Lung (tissue), 12 donors: ENCODE data around the gene ZNF518A. TPM values are rescaled to one million over a fixed set of nuclear protein-coding genes. Genes with fewer than 3 reads are reported as not detected.

Source experiments
- ATAC-seq: fragments of 200-7000 bp; cut with Tn5 transposase; one replicate; pipeline ENCODE4 v1.9.1; 2020; ENCODE audit warnings: moderate number of reproducible peaks; ENCODE audit not compliant: insufficient read depth, low FRiP score
- DNase-seq, 3 donors: peaks; one replicate each; pipeline ENCODE4 v3.0.0-alpha.2; 2013 to 2017
- H3K27ac ChIP-seq, 2 donors: one replicate each; pipeline ENCODE4 v1.5.1; 2013; ENCODE audit warnings: mild to moderate bottlenecking in 2 of 2, moderate library complexity in 2 of 2, control low read depth in 1 of 2, inconsistent platforms in 1 of 2, low read depth in 1 of 2, low read length in 1 of 2
- H3K27me3 ChIP-seq, 3 donors: one replicate each; pipeline ENCODE4 v1.5.1; 2013; ENCODE audit warnings: low read length in 2 of 3; ENCODE audit not compliant: control insufficient read depth in 3 of 3, insufficient read depth in 3 of 3
- H3K36me3 ChIP-seq, 4 donors: one replicate each; pipeline ENCODE4 v1.5.1; 2013; ENCODE audit warnings: low read length in 4 of 4, mild to moderate bottlenecking in 1 of 4, moderate library complexity in 1 of 4; ENCODE audit not compliant: control insufficient read depth in 4 of 4, insufficient read depth in 4 of 4
- H3K4me1 ChIP-seq, 5 donors: one replicate each; pipeline ENCODE4 v1.5.1; 2013; ENCODE audit warnings: low read length in 5 of 5, mild to moderate bottlenecking in 2 of 5, moderate library complexity in 1 of 5; ENCODE audit not compliant: control insufficient read depth in 5 of 5, insufficient read depth in 5 of 5
- H3K4me3 ChIP-seq: one replicate; pipeline ENCODE4 v1.5.1; 2013; ENCODE audit warnings: mild to moderate bottlenecking, control low read depth, moderate library complexity
- H3K9ac ChIP-seq, 2 donors: one replicate each; pipeline ENCODE4 v1.5.1; 2013; ENCODE audit warnings: low read length in 2 of 2, control low read depth in 1 of 2; ENCODE audit not compliant: insufficient read depth in 1 of 2
- H3K9me3 ChIP-seq, 4 donors: one replicate each; pipeline ENCODE4 v1.5.1; 2013; ENCODE audit warnings: low read length in 3 of 4, mild to moderate bottlenecking in 1 of 4, moderate library complexity in 1 of 4; ENCODE audit not compliant: control insufficient read depth in 4 of 4, insufficient read depth in 3 of 4
- WGBS, 2 donors: extraction: QIAGEN DNeasy Blood & Tissue Kit; methylation state at CpG; one replicate each; pipeline ENCODE4 v1.1.7; 2013; 5-methylcytosine and 5-hydroxymethylcytosine counted together
- polyA plus RNA-seq, 2 donors: library from polyadenylated mRNA; stranded (reverse); fragments of 200-250 nt; gene quantifications; one replicate each; pipeline ENCODE4 v1.2.1, GENCODE V29; 2013
- total RNA-seq, 2 donors: library from RNA; depleted of rRNA in 1 of 2; stranded (reverse); fragments of >200 nt in 1 of 2; gene quantifications; one replicate each; pipeline ENCODE4 v1.2.1, GENCODE V29; 2014 to 2021
- TF ChIP-seq, protein P1 (sequence below): IDR thresholded peaks from 2 replicates; pipeline ENCODE4 v1.5.1; 2012; ENCODE audit warnings: mild to moderate bottlenecking; ENCODE audit errors: control extremely low read depth, extremely low read depth
- donor health status: control.
- donor health status: control.
- donor health status: Bipolar disorder and iron deficiency.
- donor health status: healthy.
- donor health status: DM: yes; HTN: yes; CAD: no.

The ZNF518A gene
- total and polyA plus RNA-seq, 4 donors = 4.4 to 68.2 (median 13.4) TPM

DNA sequence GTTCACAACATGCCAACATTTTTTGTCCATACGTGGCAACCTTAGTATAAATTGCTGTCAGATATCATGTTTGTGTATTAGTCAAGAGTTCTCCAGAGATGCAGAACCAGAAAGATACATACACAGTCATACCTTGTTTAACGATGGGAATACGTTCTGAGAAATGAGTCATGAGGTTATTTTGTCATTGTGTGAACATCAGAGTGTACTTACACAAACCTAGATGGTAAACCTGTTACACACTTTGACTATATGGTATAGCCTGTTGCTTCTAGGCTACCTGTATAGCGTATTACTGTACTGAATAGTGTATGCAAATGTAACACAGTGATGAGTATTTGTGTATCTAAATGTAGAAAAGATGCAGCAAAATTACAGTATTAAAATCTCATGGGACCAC lies 22.3 kb downstream of the ZNF518A start:
- ATAC-seq (no peak), DNase-seq (no peak)
- 89 to 96% methylated on average over 4 of the region's 4 CpGs for WGBS, 2 donors
- Histone ChIP-seq H3K36me3 (peaks cover 10 to 44% (median 30%) of the 10 kb centered on the region in 4 donors), H3K27me3 (no peaks in the 10 kb centered on the region), H3K9ac (no peak overlapping the region), H3K4me1 (no peaks in the 10 kb centered on the region), H3K9me3 (no peaks in the 10 kb centered on the region), H3K27ac (no peak overlapping the region), H3K4me3 (no peak overlapping the region)
- TF ChIP-seq, protein P1, sequence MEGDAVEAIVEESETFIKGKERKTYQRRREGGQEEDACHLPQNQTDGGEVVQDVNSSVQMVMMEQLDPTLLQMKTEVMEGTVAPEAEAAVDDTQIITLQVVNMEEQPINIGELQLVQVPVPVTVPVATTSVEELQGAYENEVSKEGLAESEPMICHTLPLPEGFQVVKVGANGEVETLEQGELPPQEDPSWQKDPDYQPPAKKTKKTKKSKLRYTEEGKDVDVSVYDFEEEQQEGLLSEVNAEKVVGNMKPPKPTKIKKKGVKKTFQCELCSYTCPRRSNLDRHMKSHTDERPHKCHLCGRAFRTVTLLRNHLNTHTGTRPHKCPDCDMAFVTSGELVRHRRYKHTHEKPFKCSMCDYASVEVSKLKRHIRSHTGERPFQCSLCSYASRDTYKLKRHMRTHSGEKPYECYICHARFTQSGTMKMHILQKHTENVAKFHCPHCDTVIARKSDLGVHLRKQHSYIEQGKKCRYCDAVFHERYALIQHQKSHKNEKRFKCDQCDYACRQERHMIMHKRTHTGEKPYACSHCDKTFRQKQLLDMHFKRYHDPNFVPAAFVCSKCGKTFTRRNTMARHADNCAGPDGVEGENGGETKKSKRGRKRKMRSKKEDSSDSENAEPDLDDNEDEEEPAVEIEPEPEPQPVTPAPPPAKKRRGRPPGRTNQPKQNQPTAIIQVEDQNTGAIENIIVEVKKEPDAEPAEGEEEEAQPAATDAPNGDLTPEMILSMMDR = no peak

GRCh38 chr10:96153070-96153469 lies 23.0 kb downstream of the ZNF518A start:
- H3K9ac ChIP-seq = no peak overlapping the region
- H3K4me3 ChIP-seq = no peak overlapping the region
- H3K36me3 ChIP-seq = peaks cover 11 to 50% (median 34%) of the 10 kb centered on the region in 4 donors
- H3K27me3 ChIP-seq = no peaks in the 10 kb centered on the region
- no peaks in the 10 kb centered on the region for H3K4me1 ChIP-seq
- WGBS, 2 donors = 84 to 100% methylated on average over 1 of the region's 1 CpG
- DNase-seq (no peak), ATAC-seq (no peak)
- H3K9me3 ChIP-seq = peaks cover 0 to 1% (median 0%) of the 10 kb centered on the region in 4 donors
- no peak overlapping the region for H3K27ac ChIP-seq
- TF ChIP-seq, protein P1 = no peak

DNA sequence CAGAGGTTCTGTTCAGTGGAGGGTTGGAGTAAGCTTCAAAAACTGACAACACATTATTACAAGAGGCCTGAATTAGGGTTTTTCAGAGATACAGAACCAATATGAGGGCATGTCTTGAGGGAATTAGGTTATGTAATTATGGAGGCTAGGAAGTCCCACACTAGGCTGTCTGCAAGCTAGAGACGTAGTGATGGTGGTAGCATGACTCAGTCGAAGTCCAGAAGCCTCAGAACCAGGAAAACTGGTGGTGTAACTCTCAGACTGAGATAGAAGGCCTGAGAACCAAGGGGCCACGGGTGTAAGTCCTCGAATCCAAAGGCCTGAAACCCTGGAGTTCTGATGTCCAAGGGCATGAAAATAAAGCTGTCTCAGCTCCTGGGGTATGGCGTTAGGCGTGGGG lies 35.6 kb downstream of the ZNF518A start:
- no peak overlapping the region for H3K27ac ChIP-seq
- ATAC-seq = no peak
- peaks cover 0 to 18% (median 7%) of the 10 kb centered on the region in 4 donors for H3K9me3 ChIP-seq
- no peak overlapping the region for H3K4me3 ChIP-seq
- H3K9ac ChIP-seq = no peak overlapping the region
- TF ChIP-seq, protein P1 = no peak
- H3K36me3 ChIP-seq = peaks cover 0 to 4% (median 2%) of the 10 kb centered on the region in 4 donors
- whole genome bisulfite sequencing, 2 donors = 97% methylated on average over 6 of the region's 6 CpGs
- H3K4me1 ChIP-seq = no peaks in the 10 kb centered on the region
- no peak for DNase-seq
- no peaks in the 10 kb centered on the region for H3K27me3 ChIP-seq

DNA sequence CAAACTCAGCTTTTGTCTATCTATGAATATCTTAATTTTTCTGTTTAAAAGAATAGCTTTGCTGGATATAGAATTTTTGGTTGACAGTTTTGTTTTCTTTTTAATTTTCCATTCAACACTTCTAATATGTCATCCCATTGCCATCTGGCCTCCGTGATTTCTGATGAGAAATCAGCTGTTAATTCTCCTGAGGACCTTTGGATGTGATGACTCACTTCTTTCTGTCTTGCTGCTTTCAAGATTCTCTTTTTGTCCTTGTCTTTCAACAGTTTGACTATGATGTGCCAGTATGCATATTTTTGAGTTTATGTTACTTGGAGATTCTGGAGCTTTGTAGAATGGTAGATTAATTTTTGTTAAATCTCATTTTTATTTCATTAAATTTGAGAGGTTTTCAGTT lies 38.4 kb downstream of the ZNF518A start:
- ATAC-seq (no peak), DNase-seq (no peak)
- no peaks in the 10 kb centered on the region for H3K27me3 ChIP-seq
- H3K36me3 ChIP-seq = peaks cover 0 to 3% (median 0%) of the 10 kb centered on the region in 4 donors
- WGBS, 2 donors = 84 to 100% methylated on average over 1 of the region's 1 CpG
- no peak overlapping the region for H3K4me3 ChIP-seq
- TF ChIP-seq, protein P1 = no peak
- no peak overlapping the region for H3K9ac ChIP-seq
- H3K4me1 ChIP-seq = no peaks in the 10 kb centered on the region
- H3K9me3 ChIP-seq = peaks cover 0 to 19% (median 8%) of the 10 kb centered on the region in 4 donors
- H3K27ac ChIP-seq = no peak overlapping the region
